ENCODE measurements around the gene INPP5F. TPM values are rescaled to one million over a fixed set of nuclear protein-coding genes. Genes with fewer than 3 reads are reported as not detected.

Gene INPP5F
- total and polyA plus RNA-seq, 2 of the 13 experiments (the other 11 are each of a cell fraction or from before 2014, with no cell fraction given), result 12.5 to 15.7 TPM

- TF ChIP-seq ZNF235 (CRISPR knock-in tag; IDR thresholded peaks at IDR 0.05; ENCODE audit: borderline replicate concordance) (peak; percentile 27; the same call in 1 of the 2 replicates), ZNF451 (CRISPR knock-in tag; IDR thresholded peaks at IDR 0.05) (peak; percentile 70; the same call in 1 of the 2 replicates), SMARCC2 (IDR thresholded peaks at IDR 0.05) (no peak), KLF11 (CRISPR knock-in tag; IDR thresholded peaks at IDR 0.05) (no peak; the same call in 1 of the 2 replicates), FOSL2 (CRISPR knock-in tag; IDR thresholded peaks at IDR 0.05) (no peak), ZNF800 (CRISPR knock-in tag; IDR thresholded peaks at IDR 0.05) (peak; percentile 77; the same call in 1 of the 2 replicates), IKZF5 (CRISPR knock-in tag; IDR thresholded peaks at IDR 0.05) (peak; percentile 46; the same call in 1 of the 2 replicates), CBX1 (IDR thresholded peaks at IDR 0.05; ENCODE audit: low read depth) (no peak), ZNF331 (CRISPR knock-in tag; IDR thresholded peaks at IDR 0.05) (peak; percentile 36; the same call in 1 of the 2 replicates), AFF4 (CRISPR knock-in tag; IDR thresholded peaks at IDR 0.05) (no peak), ARNT (IDR thresholded peaks at IDR 0.05) (no peak), GTF2F1 (IDR thresholded peaks at IDR 0.05; ENCODE audit: low read length) (no peak), GLI4 (CRISPR knock-in tag; IDR thresholded peaks at IDR 0.05; ENCODE audit: borderline replicate concordance) (no peak), ZKSCAN1 (IDR thresholded peaks at IDR 0.05; ENCODE audit: low read length) (no peak), PRPF4 (IDR thresholded peaks at IDR 0.05; ENCODE audit: low read depth, low read length, poor library complexity, severe bottlenecking) (no peak), ZNF263 (CRISPR knock-in tag; IDR thresholded peaks at IDR 0.05) (no peak), AGO1 (IDR thresholded peaks at IDR 0.05; ENCODE audit: low read depth, low read length, poor library complexity, severe bottlenecking) (peak; percentile 55), STAT5B (CRISPR knock-in tag; IDR thresholded peaks at IDR 0.05) (no peak), MXD1 (CRISPR knock-in tag; IDR thresholded peaks at IDR 0.05) (peak; percentile 43; the same call in 1 of the 2 replicates), TGIF2 (CRISPR knock-in tag; IDR thresholded peaks at IDR 0.05) (peak; percentile 35; the same call in 1 of the 2 replicates), EP300 (IDR thresholded peaks at IDR 0.05; ENCODE audit: low read depth in 2 of 2, low read length in 2 of 2) (no peak), EP300 (CRISPR knock-in tag; IDR thresholded peaks at IDR 0.05; ENCODE audit: borderline replicate concordance) (0 out of 2 replicates have a peak, but pooled peaks have one; percentile 17), MIER2 (CRISPR knock-in tag; IDR thresholded peaks at IDR 0.05) (no peak), TOPORS (CRISPR knock-in tag; IDR thresholded peaks at IDR 0.05) (no peak), TRIM24 (CRISPR knock-in tag; IDR thresholded peaks at IDR 0.05) (no peak), NRL (CRISPR knock-in tag; IDR thresholded peaks at IDR 0.05; ENCODE audit: borderline replicate concordance) (peak; percentile 78), KDM2A (CRISPR knock-in tag; IDR thresholded peaks at IDR 0.05; ENCODE audit: borderline replicate concordance, low read depth) (peak; percentile 65)
Observed at GRCh38 chr10:119725517-119725827, 378 bp upstream of the INPP5F start (continued).
